Fibroblast of pulmonary artery (primary cell): ENCODE results near the gene UPK1A.
A peak's percentile ranks its signal among the peaks of the same experiment; 100 is the strongest.
"Not testable (repeated sequence)": the region's sequence is repeated elsewhere in the genome, so short reads cannot be mapped to it uniquely, and the experiment has no call there.

ENCODE experiments used
- DNase-seq: peaks from one replicate; pipeline ENCODE4 v3.0.0-alpha.2; 2010; ENCODE audit warnings: low read depth
- H3K4me3 ChIP-seq: replicated peaks from 2 replicates; pipeline ENCODE4 v1.5.1; 2011; ENCODE audit warnings: low read depth, mild to moderate bottlenecking, control low read depth, low read length, moderate library complexity
- CTCF ChIP-seq: IDR thresholded peaks from 2 replicates; pipeline ENCODE4 v1.5.1; 2011; ENCODE audit warnings: mild to moderate bottlenecking, control low read depth, low read length, inconsistent platforms; ENCODE audit errors: missing control alignments

The UPK1A gene

GRCh38 chr19:35675589-35676140, 9.3 kb downstream of the UPK1A start:
- no peak for TF ChIP-seq CTCF
- DNase-seq = no peak
- no peak overlapping the region for H3K4me3 ChIP-seq

- no peak overlapping the region for H3K4me3 ChIP-seq
- no peak for TF ChIP-seq CTCF
- DNase-seq = no peak
Measured at GRCh38 chr19:35689836-35690235, 23.5 kb downstream of the UPK1A start.

GRCh38 chr19:35691106-35691505, 24.8 kb downstream of the UPK1A start:
- not testable (repeated sequence) for H3K4me3 ChIP-seq, DNase-seq

- TF ChIP-seq CTCF = no peak
- H3K4me3 ChIP-seq = no peak overlapping the region
- no peak for DNase-seq
Measured at GRCh38 chr19:35692010-35692409, 25.7 kb downstream of the UPK1A start.

DNA sequence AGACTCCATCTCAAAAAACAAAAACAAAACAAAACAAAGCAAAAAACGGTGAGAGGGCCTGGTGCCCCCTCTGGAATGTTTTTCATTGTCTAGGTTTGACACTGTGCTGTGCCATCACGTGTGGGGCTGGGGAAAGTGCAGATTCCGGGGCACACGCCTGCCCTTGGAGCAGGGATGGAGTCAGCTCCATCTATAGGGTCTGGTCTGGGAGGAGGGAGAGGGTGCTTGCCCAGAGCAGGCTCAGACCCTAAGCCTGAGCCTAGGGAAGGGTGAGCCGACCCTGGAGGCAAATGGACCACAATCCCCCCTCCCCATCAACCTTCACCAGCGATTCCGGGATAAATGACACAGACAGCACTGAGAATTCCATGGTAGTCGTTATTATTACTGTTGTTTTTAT, 27.1 kb downstream of the UPK1A start:
- TF ChIP-seq CTCF = no peak
- DNase-seq = no peak
- no peak overlapping the region for H3K4me3 ChIP-seq

GRCh38 chr19:35693835-35694599, 27.7 kb downstream of the UPK1A start:
- TF ChIP-seq CTCF = peak; percentile 99
- peak; percentile 87 for DNase-seq

GRCh38 chr19:35695895-35696422, 29.6 kb downstream of the UPK1A start:
- no peak for DNase-seq
- H3K4me3 ChIP-seq = no peak overlapping the region
- TF ChIP-seq CTCF = no peak

More at GRCh38 chr19:35693835-35694599, 27.7 kb downstream of the UPK1A start:
- no peak overlapping the region for H3K4me3 ChIP-seq
